ENCODE data around the gene PDGFC.
A peak's percentile ranks its signal among the peaks of the same experiment; 100 is the strongest.

Gene PDGFC

DNA sequence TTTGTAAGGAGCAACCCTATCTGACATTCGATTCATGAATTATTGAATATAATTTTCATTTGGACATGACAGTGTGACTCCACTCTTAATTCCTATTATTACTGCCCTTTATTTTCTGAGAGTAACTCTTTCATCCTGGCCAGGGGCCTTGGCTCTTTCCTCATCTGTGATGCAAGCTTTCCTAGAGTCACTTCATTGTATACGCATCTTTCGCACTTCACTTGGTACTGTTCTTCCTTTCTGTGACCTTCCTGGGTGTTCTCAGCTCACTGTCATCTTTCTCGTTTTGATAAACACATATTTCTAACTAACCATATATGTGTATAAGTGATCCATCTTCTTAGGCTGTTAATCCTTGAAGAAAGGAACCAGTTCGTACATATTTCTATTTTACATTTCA lies 160.3 kb downstream of the PDGFC start:
- no peak overlapping the region for H3K27ac Mint-ChIP-seq
- H3K4me3 Mint-ChIP-seq: no peak overlapping the region
- peaks cover 30% of the 10 kb centered on the region for H3K4me1 Mint-ChIP-seq
- TF ChIP-seq, protein P1, sequence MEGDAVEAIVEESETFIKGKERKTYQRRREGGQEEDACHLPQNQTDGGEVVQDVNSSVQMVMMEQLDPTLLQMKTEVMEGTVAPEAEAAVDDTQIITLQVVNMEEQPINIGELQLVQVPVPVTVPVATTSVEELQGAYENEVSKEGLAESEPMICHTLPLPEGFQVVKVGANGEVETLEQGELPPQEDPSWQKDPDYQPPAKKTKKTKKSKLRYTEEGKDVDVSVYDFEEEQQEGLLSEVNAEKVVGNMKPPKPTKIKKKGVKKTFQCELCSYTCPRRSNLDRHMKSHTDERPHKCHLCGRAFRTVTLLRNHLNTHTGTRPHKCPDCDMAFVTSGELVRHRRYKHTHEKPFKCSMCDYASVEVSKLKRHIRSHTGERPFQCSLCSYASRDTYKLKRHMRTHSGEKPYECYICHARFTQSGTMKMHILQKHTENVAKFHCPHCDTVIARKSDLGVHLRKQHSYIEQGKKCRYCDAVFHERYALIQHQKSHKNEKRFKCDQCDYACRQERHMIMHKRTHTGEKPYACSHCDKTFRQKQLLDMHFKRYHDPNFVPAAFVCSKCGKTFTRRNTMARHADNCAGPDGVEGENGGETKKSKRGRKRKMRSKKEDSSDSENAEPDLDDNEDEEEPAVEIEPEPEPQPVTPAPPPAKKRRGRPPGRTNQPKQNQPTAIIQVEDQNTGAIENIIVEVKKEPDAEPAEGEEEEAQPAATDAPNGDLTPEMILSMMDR (IDR thresholded peaks at IDR 0.05; ENCODE audit: unreplicated experiment in 3 of 3): no peak
- H3K36me3 Mint-ChIP-seq (ENCODE audit: low read depth): no peaks in the 10 kb centered on the region
- H3K9me3 Mint-ChIP-seq: no peaks in the 10 kb centered on the region
- no peaks in the 10 kb centered on the region for H3K27me3 Mint-ChIP-seq (ENCODE audit: low read depth)

DNA sequence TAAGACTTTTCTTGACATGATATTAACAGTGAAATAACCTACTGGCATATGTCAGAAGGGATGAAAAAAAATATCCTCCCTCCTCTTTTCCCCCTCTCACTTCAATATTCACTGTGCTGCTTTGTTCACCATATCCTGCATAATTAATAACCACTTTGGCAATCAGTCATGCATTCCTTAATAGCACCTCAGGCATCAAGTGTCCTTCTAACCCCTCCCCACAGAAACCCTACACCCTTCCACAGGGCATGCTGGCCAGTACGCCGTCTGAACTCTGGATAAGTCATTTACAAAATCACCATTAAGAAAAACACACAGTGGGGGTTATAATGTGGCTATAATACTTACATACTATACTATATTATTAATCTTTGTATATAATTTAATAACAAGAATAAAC lies 165.9 kb downstream of the PDGFC start:
- Mint-ChIP-seq H3K27me3 (ENCODE audit: low read depth) (no peaks in the 10 kb centered on the region), H3K4me1 (peaks cover 24% of the 10 kb centered on the region), H3K9me3 (no peaks in the 10 kb centered on the region), H3K36me3 (ENCODE audit: low read depth) (no peaks in the 10 kb centered on the region), H3K27ac (peak overlapping the region in 2 of 3 experiments; percentile 37 to 72), H3K4me3 (no peak overlapping the region)
- TF ChIP-seq, protein P1 (IDR thresholded peaks at IDR 0.05; ENCODE audit: unreplicated experiment in 3 of 3): no peak

DNA sequence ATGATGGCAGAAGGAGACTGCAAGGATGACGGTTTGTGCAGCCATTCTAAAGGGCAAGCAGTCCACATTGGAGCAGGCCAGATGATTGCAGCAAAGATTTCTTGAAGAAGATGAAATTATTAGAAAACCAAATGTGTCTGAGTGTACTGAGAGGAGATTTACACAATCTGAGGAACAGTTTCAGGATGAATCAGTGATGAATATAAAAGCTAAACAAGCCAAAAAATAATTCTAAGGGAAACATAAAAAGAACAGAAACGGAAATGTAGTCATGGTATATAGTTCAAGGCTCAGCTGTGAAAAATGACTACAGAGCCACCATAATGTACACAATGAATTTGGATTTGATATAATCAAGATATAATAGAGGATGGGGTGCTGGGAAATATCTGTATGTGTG lies 168.5 kb downstream of the PDGFC start:
- H3K4me3 Mint-ChIP-seq: no peak overlapping the region
- TF ChIP-seq, protein P1 (IDR thresholded peaks at IDR 0.05; ENCODE audit: unreplicated experiment in 3 of 3): no peak
- H3K9me3 Mint-ChIP-seq: no peaks in the 10 kb centered on the region
- H3K36me3 Mint-ChIP-seq (ENCODE audit: low read depth): no peaks in the 10 kb centered on the region
- no peak overlapping the region for H3K27ac Mint-ChIP-seq
- H3K4me1 Mint-ChIP-seq: peaks cover 17% of the 10 kb centered on the region
- no peaks in the 10 kb centered on the region for H3K27me3 Mint-ChIP-seq (ENCODE audit: low read depth)

DNA sequence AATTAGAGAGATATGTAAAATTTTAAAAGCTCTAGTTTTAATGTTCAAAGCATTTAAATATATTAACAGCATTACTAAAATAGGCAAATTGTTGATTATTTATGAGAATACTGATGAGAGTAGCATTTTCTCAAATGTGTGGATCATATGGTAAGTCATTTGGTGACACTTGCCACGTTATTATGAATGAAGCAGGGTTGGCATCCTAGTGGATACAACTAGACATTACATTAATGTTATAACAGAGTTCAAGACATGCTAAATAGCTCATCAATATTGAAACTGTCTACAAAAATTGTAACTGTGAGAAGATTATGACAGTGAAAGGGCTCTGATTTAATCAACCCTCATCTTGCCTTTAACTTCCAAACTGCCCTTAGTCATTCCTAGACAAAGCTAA lies 171.1 kb downstream of the PDGFC start:
- Mint-ChIP-seq H3K4me3 (no peak overlapping the region), H3K27ac (no peak overlapping the region), H3K9me3 (peaks cover 2% of the 10 kb centered on the region), H3K27me3 (ENCODE audit: low read depth) (no peaks in the 10 kb centered on the region), H3K4me1 (peaks cover 9% of the 10 kb centered on the region), H3K36me3 (ENCODE audit: low read depth) (peaks cover 7% of the 10 kb centered on the region)
- TF ChIP-seq, protein P1 (IDR thresholded peaks at IDR 0.05; ENCODE audit: unreplicated experiment in 3 of 3): peak in 1 of 3 experiments; percentile 8

DNA sequence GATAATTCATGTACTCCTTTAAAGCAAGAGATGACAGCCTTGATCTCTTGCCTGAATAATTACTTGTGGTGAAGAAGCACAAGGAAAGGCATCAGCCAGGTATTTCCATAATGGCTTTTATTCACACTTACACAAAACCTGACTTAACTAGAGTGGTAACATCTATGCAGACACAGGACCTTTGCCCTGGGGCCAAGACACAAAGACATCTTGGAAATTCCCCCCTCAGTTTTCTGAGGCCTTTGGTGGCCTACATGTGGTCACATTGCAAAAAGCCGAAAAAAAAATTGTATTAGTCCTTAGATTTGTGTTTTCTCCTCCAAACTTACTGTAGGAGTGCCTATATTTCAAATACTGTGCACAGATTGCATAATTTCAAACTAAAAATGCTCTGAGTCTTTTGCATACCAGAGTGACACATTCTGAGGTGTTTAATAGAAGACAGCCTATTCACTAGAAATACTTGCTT lies 172.4 kb downstream of the PDGFC start:
- peaks cover 18% of the 10 kb centered on the region for H3K4me1 Mint-ChIP-seq
- peaks cover 2% of the 10 kb centered on the region for H3K9me3 Mint-ChIP-seq
- TF ChIP-seq, protein P1 (IDR thresholded peaks at IDR 0.05; ENCODE audit: unreplicated experiment in 3 of 3): no peak
- peaks cover 7% of the 10 kb centered on the region for H3K36me3 Mint-ChIP-seq (ENCODE audit: low read depth)
- H3K27me3 Mint-ChIP-seq (ENCODE audit: low read depth): no peaks in the 10 kb centered on the region
- H3K4me3 Mint-ChIP-seq: no peak overlapping the region
- H3K27ac Mint-ChIP-seq: peak overlapping the region in 1 of 3 experiments; percentile 54

DNA sequence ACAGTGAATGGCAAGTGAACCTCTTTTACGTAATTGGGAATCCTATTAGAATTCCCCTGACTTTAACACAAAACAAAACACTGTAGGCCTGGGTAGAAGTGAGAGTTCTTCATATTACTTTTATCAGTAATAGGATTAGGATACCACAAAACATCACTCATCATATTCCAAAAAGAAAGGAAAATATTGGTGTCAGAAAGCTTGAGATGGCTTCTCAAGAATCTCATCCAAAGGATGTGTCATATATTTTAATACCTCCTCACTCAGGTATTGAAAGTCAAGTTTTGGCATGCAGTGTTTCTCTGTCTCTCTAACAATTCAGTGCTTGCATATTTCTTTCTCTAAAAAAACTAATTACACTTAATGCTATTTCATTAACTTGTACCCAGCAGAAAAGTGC lies 173.2 kb downstream of the PDGFC start:
- peaks cover 7% of the 10 kb centered on the region for H3K36me3 Mint-ChIP-seq (ENCODE audit: low read depth)
- no peaks in the 10 kb centered on the region for H3K27me3 Mint-ChIP-seq (ENCODE audit: low read depth)
- TF ChIP-seq, protein P1 (IDR thresholded peaks at IDR 0.05; ENCODE audit: unreplicated experiment in 3 of 3): no peak
- H3K9me3 Mint-ChIP-seq: peaks cover 2% of the 10 kb centered on the region
- no peak overlapping the region for H3K4me3 Mint-ChIP-seq
- H3K4me1 Mint-ChIP-seq: peaks cover 21% of the 10 kb centered on the region
- H3K27ac Mint-ChIP-seq: no peak overlapping the region
